Measurements from ENCODE around the gene MALT1. TPM values are rescaled to one million over a fixed set of nuclear protein-coding genes. Genes with fewer than 3 reads are reported as not detected.
"Not testable (repeated sequence)": the region's sequence is repeated elsewhere in the genome, so short reads cannot be mapped to it uniquely, and the experiment has no call there.

The MALT1 gene
- total and polyA plus RNA-seq, 2 donors from 2014 or later: 10.4 to 39.4 TPM

DNA sequence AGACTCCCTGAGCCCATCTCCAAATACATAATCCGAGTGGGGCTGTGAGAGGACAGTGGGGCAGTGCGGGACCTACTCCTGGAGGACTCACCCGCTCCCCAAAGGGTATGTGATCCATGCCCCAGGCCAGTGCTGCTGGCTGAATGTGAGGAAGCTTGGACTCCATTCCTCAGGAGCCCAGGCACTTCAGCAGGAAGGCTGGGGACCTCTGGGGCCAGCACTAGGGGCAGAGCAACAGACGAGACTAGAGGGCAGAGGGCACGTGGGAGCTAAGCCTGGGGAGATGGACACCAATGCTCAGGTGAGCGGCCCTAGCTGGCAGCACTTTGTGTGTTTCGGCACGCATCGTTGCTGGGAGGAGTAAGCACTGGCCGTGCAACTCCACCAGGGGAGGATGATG lies 84.9 kb downstream of the MALT1 start:
- FAIRE-seq (no peak), DNase-seq (no peak)
- Histone ChIP-seq H3K9me3 (ENCODE audit: control insufficient read depth in 2 of 3, insufficient read depth in 1 of 3, low read length in 3 of 3) (no peaks in the 10 kb centered on the region), H3K9ac (ENCODE audit: low read length in 3 of 3) (no peak overlapping the region), H3K27me3 (ENCODE audit: control insufficient read depth, insufficient read depth, low read length) (no peaks in the 10 kb centered on the region), H3K4me1 (ENCODE audit: control insufficient read depth in 2 of 3, insufficient read depth in 2 of 3, low read depth in 1 of 3, low read length in 3 of 3) (peaks cover 0 to 2% (median 0%) of the 10 kb centered on the region in 3 donors), H3K27ac (ENCODE audit: low read depth in 2 of 2, low read length in 2 of 2) (no peak overlapping the region), H3K4me3 (ENCODE audit: low read length in 3 of 3) (no peak overlapping the region), H3K36me3 (ENCODE audit: control insufficient read depth in 2 of 3, insufficient read depth in 3 of 3, low read length in 3 of 3) (no peaks in the 10 kb centered on the region)
- TF ChIP-seq, protein P1, sequence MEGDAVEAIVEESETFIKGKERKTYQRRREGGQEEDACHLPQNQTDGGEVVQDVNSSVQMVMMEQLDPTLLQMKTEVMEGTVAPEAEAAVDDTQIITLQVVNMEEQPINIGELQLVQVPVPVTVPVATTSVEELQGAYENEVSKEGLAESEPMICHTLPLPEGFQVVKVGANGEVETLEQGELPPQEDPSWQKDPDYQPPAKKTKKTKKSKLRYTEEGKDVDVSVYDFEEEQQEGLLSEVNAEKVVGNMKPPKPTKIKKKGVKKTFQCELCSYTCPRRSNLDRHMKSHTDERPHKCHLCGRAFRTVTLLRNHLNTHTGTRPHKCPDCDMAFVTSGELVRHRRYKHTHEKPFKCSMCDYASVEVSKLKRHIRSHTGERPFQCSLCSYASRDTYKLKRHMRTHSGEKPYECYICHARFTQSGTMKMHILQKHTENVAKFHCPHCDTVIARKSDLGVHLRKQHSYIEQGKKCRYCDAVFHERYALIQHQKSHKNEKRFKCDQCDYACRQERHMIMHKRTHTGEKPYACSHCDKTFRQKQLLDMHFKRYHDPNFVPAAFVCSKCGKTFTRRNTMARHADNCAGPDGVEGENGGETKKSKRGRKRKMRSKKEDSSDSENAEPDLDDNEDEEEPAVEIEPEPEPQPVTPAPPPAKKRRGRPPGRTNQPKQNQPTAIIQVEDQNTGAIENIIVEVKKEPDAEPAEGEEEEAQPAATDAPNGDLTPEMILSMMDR (IDR thresholded peaks at IDR 0.05; ENCODE audit: borderline replicate concordance, extremely low read depth, insufficient read depth): no peak
- intact Hi-C loops (cut with DNase I): no loop called here

DNA sequence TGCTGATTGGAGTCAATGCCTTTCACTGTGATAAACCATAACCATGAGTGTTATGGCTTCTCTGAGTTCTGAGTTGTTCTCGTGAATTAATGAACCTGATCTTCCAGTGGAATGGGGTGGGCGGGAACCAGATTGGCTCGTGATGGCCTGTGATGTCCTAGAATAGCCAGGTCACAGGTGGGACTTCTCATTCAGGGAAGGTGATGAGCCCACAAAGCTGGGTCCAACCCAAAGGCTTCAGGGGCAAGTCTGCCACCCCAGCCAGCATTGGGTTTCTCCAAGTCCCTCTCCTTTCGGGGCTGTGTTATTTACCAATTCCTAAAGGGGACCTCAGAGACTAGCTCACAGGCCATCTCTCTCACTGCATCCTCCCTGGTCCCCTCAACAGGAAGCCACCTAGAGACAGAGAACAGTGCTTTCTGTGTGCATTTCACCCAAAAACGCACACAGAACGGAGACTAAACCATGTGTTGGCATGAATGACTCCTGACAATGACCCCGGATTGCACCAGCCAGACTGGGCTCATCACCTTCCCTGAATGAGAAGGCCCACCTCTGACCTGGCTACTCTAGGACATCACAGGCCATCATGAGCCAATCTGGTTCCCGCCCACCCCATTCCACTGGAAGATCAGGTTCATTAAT lies 85.5 kb downstream of the MALT1 start:
- intact Hi-C loops (cut with DNase I): no loop called here
- DNase-seq (no peak), FAIRE-seq (no peak)
- H3K9ac ChIP-seq (ENCODE audit: low read length in 3 of 3): no peak overlapping the region
- no peaks in the 10 kb centered on the region for H3K27me3 ChIP-seq (ENCODE audit: control insufficient read depth, insufficient read depth, low read length)
- H3K4me3 ChIP-seq (ENCODE audit: low read length in 3 of 3): no peak overlapping the region
- H3K4me1 ChIP-seq (ENCODE audit: control insufficient read depth in 2 of 3, insufficient read depth in 2 of 3, low read depth in 1 of 3, low read length in 3 of 3): peaks cover 0 to 2% (median 0%) of the 10 kb centered on the region in 3 donors
- no peak overlapping the region for H3K27ac ChIP-seq (ENCODE audit: low read depth in 2 of 2, low read length in 2 of 2)
- H3K36me3 ChIP-seq (ENCODE audit: control insufficient read depth in 2 of 3, insufficient read depth in 3 of 3, low read length in 3 of 3): no peaks in the 10 kb centered on the region
- TF ChIP-seq, protein P1 (IDR thresholded peaks at IDR 0.05; ENCODE audit: borderline replicate concordance, extremely low read depth, insufficient read depth): no peak
- no peaks in the 10 kb centered on the region for H3K9me3 ChIP-seq (ENCODE audit: control insufficient read depth in 2 of 3, insufficient read depth in 1 of 3, low read length in 3 of 3)

DNA sequence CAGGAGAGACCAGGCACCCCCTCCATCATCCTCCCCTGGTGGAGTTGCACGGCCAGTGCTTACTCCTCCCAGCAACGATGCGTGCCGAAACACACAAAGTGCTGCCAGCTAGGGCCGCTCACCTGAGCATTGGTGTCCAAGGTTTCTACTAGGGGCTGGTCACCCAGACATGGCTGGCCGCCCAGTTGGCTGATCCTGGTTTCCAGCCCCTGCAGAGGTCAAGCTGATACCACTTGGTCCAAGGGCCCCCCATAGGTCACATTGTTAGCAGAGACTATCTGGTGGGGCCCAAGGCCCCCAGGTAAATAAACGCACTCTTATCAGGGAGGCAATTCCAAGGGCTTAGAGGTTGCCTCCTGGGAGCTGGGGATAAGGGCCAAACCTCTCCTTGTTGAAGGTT lies 86.1 kb downstream of the MALT1 start:
- H3K27me3 ChIP-seq (ENCODE audit: control insufficient read depth, insufficient read depth, low read length); DNase-seq; H3K36me3 ChIP-seq (ENCODE audit: control insufficient read depth in 2 of 3, insufficient read depth in 3 of 3, low read length in 3 of 3); H3K4me3 ChIP-seq (ENCODE audit: low read length in 3 of 3); H3K9me3 ChIP-seq (ENCODE audit: control insufficient read depth in 2 of 3, insufficient read depth in 1 of 3, low read length in 3 of 3); H3K27ac ChIP-seq (ENCODE audit: low read depth in 2 of 2, low read length in 2 of 2); H3K9ac ChIP-seq (ENCODE audit: low read length in 3 of 3); intact Hi-C loops (cut with DNase I); H3K4me1 ChIP-seq (ENCODE audit: control insufficient read depth in 2 of 3, insufficient read depth in 2 of 3, low read depth in 1 of 3, low read length in 3 of 3); FAIRE-seq: not testable (repeated sequence)

DNA sequence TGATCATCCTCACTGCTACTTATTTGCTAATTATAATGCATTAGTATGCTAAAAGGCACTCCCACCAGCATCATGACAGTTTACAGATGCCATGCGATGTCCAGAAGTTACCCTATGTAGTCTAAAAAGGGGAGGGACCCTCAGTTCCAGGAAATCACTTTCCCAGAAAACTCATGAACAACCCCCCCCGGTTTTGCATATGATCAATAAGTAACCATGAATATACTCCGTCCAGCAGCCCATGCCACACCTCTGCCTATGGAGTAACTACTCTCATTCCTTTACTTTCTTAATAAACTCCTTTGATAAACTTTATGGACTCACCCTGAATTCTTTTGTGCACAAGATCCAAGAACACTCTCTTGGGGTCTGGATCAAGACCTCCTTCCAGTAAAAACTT lies 86.8 kb downstream of the MALT1 start:
- Histone ChIP-seq H3K4me1 (ENCODE audit: control insufficient read depth in 2 of 3, insufficient read depth in 2 of 3, low read depth in 1 of 3, low read length in 3 of 3) (peaks cover 0 to 2% (median 0%) of the 10 kb centered on the region in 3 donors), H3K27ac (ENCODE audit: low read depth in 2 of 2, low read length in 2 of 2) (no peak overlapping the region), H3K27me3 (ENCODE audit: control insufficient read depth, insufficient read depth, low read length) (no peaks in the 10 kb centered on the region), H3K9me3 (ENCODE audit: control insufficient read depth in 2 of 3, insufficient read depth in 1 of 3, low read length in 3 of 3) (no peaks in the 10 kb centered on the region), H3K4me3 (ENCODE audit: low read length in 3 of 3) (no peak overlapping the region), H3K9ac (ENCODE audit: low read length in 3 of 3) (no peak overlapping the region), H3K36me3 (ENCODE audit: control insufficient read depth in 2 of 3, insufficient read depth in 3 of 3, low read length in 3 of 3) (no peaks in the 10 kb centered on the region)
- DNase-seq (no peak), FAIRE-seq (no peak)
- TF ChIP-seq, protein P1 (IDR thresholded peaks at IDR 0.05; ENCODE audit: borderline replicate concordance, extremely low read depth, insufficient read depth): no peak
- intact Hi-C loops (cut with DNase I): no loop called here
